ENCODE measurements around the gene MAP4.

DNA sequence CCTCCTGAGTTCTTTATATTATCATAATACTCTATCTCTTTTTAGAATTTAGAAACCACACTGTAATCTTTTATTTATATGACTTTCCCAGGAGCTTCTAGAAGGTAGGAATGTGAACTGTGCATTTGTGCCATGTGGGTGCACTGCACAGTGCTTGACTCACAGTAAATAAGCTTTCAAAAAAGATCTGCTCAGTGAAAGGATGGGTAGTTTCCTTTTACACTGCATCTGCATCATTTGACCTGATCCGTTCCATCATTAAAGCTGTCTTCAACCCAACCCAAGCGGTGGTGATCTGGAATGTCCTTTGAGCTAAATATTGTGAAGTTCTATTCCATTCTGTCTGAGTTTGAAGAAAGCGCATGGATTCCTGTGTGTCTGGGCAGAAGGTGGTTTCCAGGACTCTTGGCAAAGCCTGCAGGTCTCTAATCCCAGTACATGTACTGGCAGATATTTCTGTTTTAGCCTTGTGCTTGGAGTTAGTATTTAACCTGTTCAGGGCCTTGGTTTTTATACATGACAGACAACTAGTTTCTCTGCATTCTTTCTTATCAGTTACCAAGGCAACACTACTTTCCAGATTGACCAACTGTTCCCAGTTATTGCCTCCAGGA lies 116.6 kb downstream of the MAP4 start:
- TF ChIP-seq CTCF (IDR thresholded peaks at IDR 0.05) (no peak), EZH2 (IDR thresholded peaks at IDR 0.05; ENCODE audit: borderline replicate concordance, insufficient read depth, low read depth, low read length, poor library complexity, severe bottlenecking) (no peak)
